Right renal cortex interstitium (tissue), 3 donors: ENCODE measurements around the gene ACTN3. TPM values are rescaled to one million over a fixed set of nuclear protein-coding genes. Genes with fewer than 3 reads are reported as not detected.
A peak's percentile ranks its signal among the peaks of the same experiment; 100 is the strongest.
"Not testable (repeated sequence)": the region's sequence is repeated elsewhere in the genome, so short reads cannot be mapped to it uniquely, and the experiment has no call there.

Source experiments
- DNase-seq, 3 donors: peaks; one replicate each; pipeline ENCODE4 v3.0.0-alpha.2; 2013; ENCODE audit warnings: low read depth in 3 of 3, low spot score in 2 of 3
- polyA plus RNA-seq, 3 donors: library from polyadenylated mRNA; unstranded; fragments of 120-200 nt; gene quantifications; one replicate each; pipeline ENCODE4 v1.2.1, GENCODE V29; 2013; ENCODE audit not compliant: insufficient read length in 3 of 3

Gene ACTN3
- polyA plus RNA-seq, 3 donors = 0.40 to 0.67 (median 0.53) TPM

- no peak for DNase-seq
These were observed 3.2 kb upstream of the ACTN3 start for GRCh38 chr11:66543263-66544107.

GRCh38 chr11:66544952-66545351, 1.8 kb upstream of the ACTN3 start:
- not testable (repeated sequence) for DNase-seq

- DNase-seq = peak; percentile 73 to 85 (median 74)
These were observed 869 bp upstream of the ACTN3 start, which contains the start of gene ZDHHC24 for GRCh38 chr11:66545701-66546367. Gene ZDHHC24, minus strand, starts transcription at chr11:66546048. Its CDS starts 45 bp downstream, at chr11:66546003.

- no peak for DNase-seq
These were observed 411 bp downstream of the ACTN3 start for GRCh38 chr11:66546966-66547661.

GRCh38 chr11:66547662-66548009, 933 bp downstream of the ACTN3 start:
- DNase-seq = no peak

- no peak for DNase-seq
These were observed 1.3 kb downstream of the ACTN3 start for GRCh38 chr11:66548041-66548440.

GRCh38 chr11:66548774-66549630, 2.3 kb downstream of the ACTN3 start:
- no peak for DNase-seq

GRCh38 chr11:66549696-66550095, 3.0 kb downstream of the ACTN3 start:
- DNase-seq = no peak

GRCh38 chr11:66550887-66551286, 4.2 kb downstream of the ACTN3 start:
- no peak for DNase-seq

GRCh38 chr11:66554602-66555001, 7.9 kb downstream of the ACTN3 start:
- DNase-seq = no peak

- DNase-seq = no peak
These were observed 8.7 kb downstream of the ACTN3 start for GRCh38 chr11:66555416-66555815.

GRCh38 chr11:66556086-66556485, 9.4 kb downstream of the ACTN3 start:
- no peak for DNase-seq

- no peak for DNase-seq
These were observed 11.1 kb downstream of the ACTN3 start for GRCh38 chr11:66557733-66558326.

- no peak for DNase-seq
These were observed 12.6 kb downstream of the ACTN3 start for GRCh38 chr11:66559142-66559865.

- no peak for DNase-seq
These were observed 13.4 kb downstream of the ACTN3 start for GRCh38 chr11:66559866-66560676.

GRCh38 chr11:66561178-66561974, 14.7 kb downstream of the ACTN3 start:
- no peak for DNase-seq

GRCh38 chr11:66561975-66562248, 15.2 kb downstream of the ACTN3 start:
- no peak for DNase-seq

GRCh38 chr11:66562275-66562674, 15.6 kb downstream of the ACTN3 start:
- no peak for DNase-seq
